SH-SY5Y (cell line): Measurements from ENCODE around the gene SDK1.

Experiments
- GATA2 ChIP-seq: IDR thresholded peaks from 2 replicates; pipeline ENCODE4 v1.6.1; 2011; ENCODE audit warnings: mild to moderate bottlenecking, low read depth, low read length
- GATA3 ChIP-seq: IDR thresholded peaks from 2 replicates; pipeline ENCODE4 v1.6.1; 2011; ENCODE audit warnings: low read depth, mild to moderate bottlenecking, low read length, moderate library complexity

- no peak for TF ChIP-seq GATA2
- TF ChIP-seq GATA3, result no peak
Observed at GRCh38 chr7:4186513-4186780, 885.4 kb downstream of the SDK1 start.
